Spleen (tissue), 7 donors: ENCODE results near the gene MIS12.

Experiments
- CTCF ChIP-seq, 11 experiments: fragments of 200-600 bp in 7 of 11; fragments of 450-650 bp in 4 of 11; sonication (generic) in 4 of 11; IDR thresholded peaks in 8 of 11; conservative IDR thresholded peaks in 3 of 11; 1 replicate in 7 of 11; 2 replicates in 4 of 11; pipeline versions ENCODE4 v1.4.0 to v1.8.0; 2016 to 2021; ENCODE audit warnings: antibody characterized with exemption in 11 of 11, inconsistent platforms in 4 of 11, mild to moderate bottlenecking in 1 of 11
- POLR2A ChIP-seq, 3 donors: fragments of 450-650 bp; IDR thresholded peaks; one replicate each; pipeline ENCODE4 v1.5.1; 2017; ENCODE audit warnings: antibody characterized with exemption in 3 of 3, mild to moderate bottlenecking in 1 of 3
- POLR2AphosphoS5 ChIP-seq, 3 donors: sonication (generic); formaldehyde crosslinking; IDR thresholded peaks; one replicate each; pipeline ENCODE4 v1.5.1; 2017; ENCODE audit warnings: antibody characterized with exemption in 3 of 3
- donor health status: DM: no; HTN: no; CAD: no; lungs with moderate emphysema.
- donor health status: DM: no; HTN: no; CAD: no.
- donor health status: DM: no; HTN: no; CAD: no.

GRCh38 chr17:5535436-5535835 is 49.1 kb downstream of the MIS12 start:
- TF ChIP-seq CTCF (IDR thresholded peaks at IDR 0.05 in 8 of 11, conservative IDR thresholded peaks at IDR 0.05 in 3 of 11) = no peak
- no peak for TF ChIP-seq POLR2A (IDR thresholded peaks at IDR 0.05)
- TF ChIP-seq POLR2AphosphoS5 (IDR thresholded peaks at IDR 0.05) = no peak
